K562 (cell line): Measurements from ENCODE around the gene GCGR. TPM values are rescaled to one million over a fixed set of nuclear protein-coding genes. Genes with fewer than 3 reads are reported as not detected.

Source experiments
- ATAC-seq: fragments of 200-7000 bp; cut with Tn5 transposase; 3 replicates; pipeline ENCODE4 v1.9.1; 2020; ENCODE audit warnings: moderate library complexity
- BruUV-seq: library from RNA; stranded (reverse); fragments of 400-500 nt; replicated peaks from 2 replicates; lab custom pipeline; 2021; lab: Mats Ljungman, UMichigan
- CTCF ChIA-PET: fragments of 300-600 bp; formaldehyde crosslinking; extraction: SDS; loops from one replicate; lab custom pipeline; 2021; ENCODE audit warnings: low intra/inter-chr PET ratio; lab: Yijun Ruan, JAX
- POLR2A ChIA-PET: fragments of 300-600, 350-650 bp; sonication (Branson Sonifier 250); formaldehyde crosslinking; extraction: SDS; loops from one replicate; lab custom pipeline; 2021; ENCODE audit warnings: antibody characterized with exemption, inconsistent platforms; lab: Yijun Ruan, JAX
- DNase-seq, 4 experiments: peaks; one replicate each; pipeline versions ENCODE4 v3.0.0 to v3.0.0-alpha.2; 2011 to 2018; ENCODE audit warnings: low spot score in 3 of 4, mixed read lengths in 3 of 4; ENCODE audit errors: extremely low read depth in 1 of 4
- FAIRE-seq: peaks from 2 replicates; lab custom pipeline; 2011; peaks lifted over from hg19 to GRCh38; lab: Jason Lieb, UNC
- H2AFZ ChIP-seq: 2 replicates; pipeline ENCODE4 v1.6.0; 2011; ENCODE audit warnings: low read depth, low read length, control low read depth, inconsistent platforms
- H3K27ac ChIP-seq: fragments of 200-600 bp; 3 replicates; pipeline ENCODE4 v1.8.0; 2011; ENCODE audit warnings: low read depth, mild to moderate bottlenecking, control low read depth, inconsistent platforms, low read length, moderate library complexity, mixed read lengths; ENCODE audit errors: extremely low read depth
- H3K27me3 ChIP-seq, 2 experiments: fragments of 300-600 bp in 1 of 2; 2 replicates in 1 of 2; 3 replicates in 1 of 2; pipeline versions ENCODE4 v1.6.0 to v1.8.0; 2011; ENCODE audit warnings: inconsistent platforms in 2 of 2, low read length in 2 of 2, mild to moderate bottlenecking in 1 of 2, mixed read lengths in 1 of 2, moderate library complexity in 1 of 2; ENCODE audit not compliant: control insufficient read depth in 2 of 2, insufficient read depth in 2 of 2
- H3K36me3 ChIP-seq: fragments of 300-600 bp; 3 replicates; pipeline ENCODE4 v1.8.0; 2011; ENCODE audit warnings: mild to moderate bottlenecking, low read length, inconsistent platforms; ENCODE audit not compliant: control insufficient read depth, insufficient read depth
- H3K4me1 ChIP-seq, 2 experiments: fragments of 200-600 bp in 1 of 2; replicated peaks in 1 of 2; 2 replicates in 1 of 2; 3 replicates in 1 of 2; pipeline versions ENCODE4 v1.5.1 to v1.8.0; 2011; ENCODE audit warnings: inconsistent platforms in 2 of 2, low read length in 2 of 2, mild to moderate bottlenecking in 1 of 2, mixed read lengths in 1 of 2, moderate library complexity in 1 of 2; ENCODE audit not compliant: control insufficient read depth in 2 of 2, insufficient read depth in 2 of 2
- H3K4me2 ChIP-seq: 2 replicates; pipeline ENCODE4 v1.6.1; 2011; ENCODE audit warnings: low read length, control low read depth, inconsistent platforms, mixed read lengths; ENCODE audit not compliant: insufficient read depth
- H3K4me3 ChIP-seq: fragments of 200-600 bp; sonication (generic), shearing (Covaris generic); 2 replicates; pipeline ENCODE4 v1.5.1; 2016; ENCODE audit warnings: control low read depth, inconsistent platforms
- H3K79me2 ChIP-seq: fragments of 200-600 bp; 3 replicates; pipeline ENCODE4 v1.8.0; 2011; ENCODE audit warnings: low read length, inconsistent platforms; ENCODE audit not compliant: control insufficient read depth, insufficient read depth
- H3K9ac ChIP-seq, 2 experiments: 2 replicates each; pipeline versions ENCODE4 v1.6.0 to v1.6.1; 2011; ENCODE audit warnings: low read depth in 2 of 2, low read length in 2 of 2, control low read depth in 1 of 2, inconsistent platforms in 1 of 2, mild to moderate bottlenecking in 1 of 2, mixed read lengths in 1 of 2; ENCODE audit not compliant: insufficient read depth in 1 of 2
- H3K9me1 ChIP-seq: one replicate; pipeline ENCODE4 v1.6.0; 2011; ENCODE audit warnings: inconsistent platforms, mild to moderate bottlenecking, low read length, moderate library complexity; ENCODE audit not compliant: control insufficient read depth, insufficient read depth
- H3K9me3 ChIP-seq: replicated peaks from 2 replicates; pipeline ENCODE4 v1.5.1; 2011; ENCODE audit warnings: low read depth, low read length, inconsistent platforms; ENCODE audit not compliant: control insufficient read depth, insufficient read depth
- H4K20me1 ChIP-seq: replicated peaks from 2 replicates; pipeline ENCODE4 v1.6.1; 2011; ENCODE audit warnings: low read length, inconsistent platforms, mixed read lengths; ENCODE audit not compliant: control insufficient read depth, insufficient read depth
- CEBPG ChIP-seq, 3 experiments: fragments of 200-800 bp in 1 of 3; sonication (Bioruptor generic) in 1 of 3; sonication (generic) in 1 of 3; formaldehyde crosslinking in 1 of 3; IDR thresholded peaks in 2 of 3; conservative IDR thresholded peaks in 1 of 3; 2 replicates each; pipeline versions ENCODE4 v1.6.1 to v1.8.0; 2016 to 2022; ENCODE audit warnings: missing compliant biosample characterization in 2 of 3, missing genetic modification characterization in 2 of 3, mild to moderate bottlenecking in 1 of 3, missing genetic modification reagents in 1 of 3
- ELK1 ChIP-seq: sonication (generic); formaldehyde crosslinking; IDR thresholded peaks from 2 replicates; pipeline ENCODE4 v1.8.1; 2022; ENCODE audit warnings: missing genetic modification reagents
- HNRNPL ChIP-seq: fragments of 200-400 bp; formaldehyde crosslinking; IDR thresholded peaks from 2 replicates; pipeline ENCODE4 v1.6.1; 2017; ENCODE audit warnings: low read depth, mild to moderate bottlenecking, low read length
- KLF13 ChIP-seq: fragments of 450-650 bp; IDR thresholded peaks from 2 replicates; pipeline ENCODE4 v1.6.1; 2016; ENCODE audit warnings: missing genetic modification characterization, low read depth, mild to moderate bottlenecking, missing compliant biosample characterization, moderate library complexity, borderline replicate concordance
- MAX ChIP-seq: sonication (generic); formaldehyde crosslinking; IDR thresholded peaks from 2 replicates; pipeline ENCODE4 v1.9.0; 2022; ENCODE audit warnings: mild to moderate bottlenecking, missing genetic modification reagents
- NFRKB ChIP-seq: fragments of 450-650 bp; IDR thresholded peaks from 2 replicates; pipeline ENCODE4 v1.6.1; 2016; ENCODE audit warnings: low read depth
- PHF20 ChIP-seq: fragments of 450-650 bp; IDR thresholded peaks from 2 replicates; pipeline ENCODE4 v1.6.1; 2018; ENCODE audit not compliant: partially characterized antibody
- POLR2G ChIP-seq: fragments of 200-400 bp; formaldehyde crosslinking; IDR thresholded peaks from 2 replicates; pipeline ENCODE4 v1.6.1; 2017; ENCODE audit warnings: low read depth, mild to moderate bottlenecking, antibody characterized with exemption, low read length, moderate library complexity
- SMARCA5 ChIP-seq: fragments of 450-650 bp; IDR thresholded peaks from 2 replicates; pipeline ENCODE4 v1.6.1; 2016
- SP2 ChIP-seq: IDR thresholded peaks from 2 replicates; pipeline ENCODE4 v1.6.1; 2011; ENCODE audit warnings: mild to moderate bottlenecking, low read depth, low read length, moderate library complexity; ENCODE audit not compliant: poor library complexity, severe bottlenecking; ENCODE audit errors: extremely low read depth
- USF2 ChIP-seq: sonication (generic); formaldehyde crosslinking; IDR thresholded peaks from 2 replicates; pipeline ENCODE4 v1.5.0; 2020; ENCODE audit warnings: missing genetic modification reagents
- ZBTB9 ChIP-seq: fragments of 450-650 bp; formaldehyde crosslinking; IDR thresholded peaks from 2 replicates; pipeline ENCODE4 v1.4.0; 2020; ENCODE audit warnings: mild to moderate bottlenecking, moderate library complexity
- ZFP1 ChIP-seq: fragments of 450-650 bp; formaldehyde crosslinking; IDR thresholded peaks from 2 replicates; pipeline ENCODE4 v1.4.0; 2020; ENCODE audit warnings: mild to moderate bottlenecking, mixed read lengths
- ZNF324 ChIP-seq: fragments of 250-450 bp; sonication (Bioruptor Pico); IDR thresholded peaks from 2 replicates; pipeline ENCODE4 v1.4.0; 2020; ENCODE audit warnings: mild to moderate bottlenecking
- whole genome bisulfite sequencing: fragments of 100-300 bp; shearing (Covaris generic); methylation state at CpG from one replicate; pipeline ENCODE4 v1.1.6; 2016; ENCODE audit warnings: low coverage, mixed read lengths; ENCODE audit not compliant: insufficient coverage; ENCODE audit errors: missing lambda C conversion rate; 5-methylcytosine and 5-hydroxymethylcytosine counted together
- in situ Hi-C: fragments of 300-500 bp; cut with MboI; formaldehyde crosslinking; loops from 4 replicates; pipeline ENCODE4 v1.15.0; 2018; ENCODE audit warnings: inconsistent platforms, mixed read lengths
- intact Hi-C: fragments of 100-400 bp; cut with micrococcal nuclease; formaldehyde crosslinking; loops from 2 replicates; pipeline ENCODE4 v1.14.2; 2022
- polyA plus RNA-seq, 8 experiments: library from polyadenylated mRNA; depleted of rRNA in 4 of 8; stranded (reverse) in 5 of 8; unstranded in 3 of 8; fragments of >200 nt; fragmentation: Nextera tagmentation in 2 of 8; fragmentation: Illumina TruSeq in 1 of 8; extraction: Ambion mirVana in 2 of 8; extraction: Trizol in 1 of 8; gene quantifications; 2 replicates each; pipeline versions ENCODE4 v1.2.1 to v1.2.3, GENCODE V29; 2011 to 2014; ENCODE audit warnings: inconsistent platforms in 1 of 8, missing spikeins in 1 of 8
- total RNA-seq, 7 experiments: library from RNA; depleted of rRNA in 6 of 7; stranded (reverse); fragments of >200 nt in 6 of 7; fragmentation: Illumina TruSeq in 2 of 7; extraction: Trizol in 2 of 7; gene quantifications; 2 replicates each; pipeline versions ENCODE4 v1.2.1 to v1.2.3, GENCODE V29; 2011 to 2021; ENCODE audit warnings: low replicate concordance in 1 of 7

Gene GCGR
- total and polyA plus RNA-seq, 9 of the 15 experiments (the other 6 are each of a cell fraction or from before 2014, with no cell fraction given) = not detected

GRCh38 chr17:81831957-81832607, 28.1 kb downstream of the GCGR start (continued):
- no peak for TF ChIP-seq ZFP1 (CRISPR knock-in tag)
- no peak for TF ChIP-seq HNRNPL
- no peak for TF ChIP-seq SP2
- peak; percentile 58; the same call in 1 of the 2 replicates for TF ChIP-seq SMARCA5
- no peak for TF ChIP-seq USF2 (CRISPR knock-in tag)

- DNase-seq (peak; percentile 43 to 60 (median 52)), ATAC-seq (peak; percentile 77), FAIRE-seq (no peak)
- Histone ChIP-seq H3K27me3 (no peaks in the 10 kb centered on the region), H3K27ac (peak overlapping the region; percentile 76), H3K9me3 (no peaks in the 10 kb centered on the region), H4K20me1 (no peaks in the 10 kb centered on the region), H3K36me3 (no peaks in the 10 kb centered on the region), H2AFZ (peak overlapping the region; percentile 64), H3K4me2 (peak overlapping the region; percentile 89), H3K4me3 (peak overlapping the region; percentile 52), H3K9ac (peak overlapping the region; percentile 75 to 96), H3K4me1 (peaks cover 25 to 63% of the 10 kb centered on the region in 2 experiments), H3K9me1 (no peaks in the 10 kb centered on the region), H3K79me2 (peaks cover 28% of the 10 kb centered on the region; the same call in 2 of the 3 replicates)
- in situ Hi-C loops (no loop called here), intact Hi-C loops (no loop called here)
- CTCF ChIA-PET = no interaction called here
- WGBS = 2% methylated on average over 28 of the region's 65 CpGs
- no TSS peak for BruUV-seq
- POLR2A ChIA-PET = interaction anchor here (0.6 to 3.6 kb wide), 9 partner anchors 9 to 130 kb away, joined by 3 to 25 read pairs (median 5); partner anchors contain the start of gene MRPL12
- TF ChIP-seq MAX = 0 out of 2 replicates have a peak, but pooled peaks have one; percentile 17
- TF ChIP-seq KLF13 (tag) = 0 out of 2 replicates have a peak, but pooled peaks have one; percentile 43
- TF ChIP-seq NFRKB = peak; percentile 45; the same call in 1 of the 2 replicates
- peak; percentile 73 for TF ChIP-seq POLR2G
- TF ChIP-seq PHF20 = peak; percentile 43
- TF ChIP-seq CEBPG (CRISPR knock-in tag; IDR thresholded peaks at IDR 0.05) = 0 out of 2 replicates have a peak, but pooled peaks have one; percentile 37
- no peak for TF ChIP-seq CEBPG (tag; conservative IDR thresholded peaks at IDR 0.05 in 1 of 2, IDR thresholded peaks at IDR 0.05 in 1 of 2)
- TF ChIP-seq ZNF324 = no peak
- peak; percentile 30; the same call in 1 of the 2 replicates for TF ChIP-seq ZBTB9 (CRISPR knock-in tag)
- TF ChIP-seq ELK1 = no peak
Measured at GRCh38 chr17:81832608-81833159, 28.7 kb downstream of the GCGR start.
